MM.1S (cell line): Measurements from ENCODE around the gene PRAMEF14.
"Not testable (repeated sequence)": the region's sequence is repeated elsewhere in the genome, so short reads cannot be mapped to it uniquely, and the experiment has no call there.

ENCODE experiments used
- DNase-seq: peaks from one replicate; pipeline ENCODE4 v3.0.0-alpha.2; 2015
- H2AFZ ChIP-seq: fragments of 300-600 bp; sonication (generic); 2 replicates; pipeline ENCODE4 v1.6.0; 2016; ENCODE audit warnings: antibody characterized with exemption, low read length
- H3F3A ChIP-seq: fragments of 300-600 bp; sonication (generic); 2 replicates; pipeline ENCODE4 v1.6.1; 2016; ENCODE audit warnings: mild to moderate bottlenecking, antibody characterized with exemption, low read length, moderate library complexity, mixed read lengths; ENCODE audit not compliant: insufficient read depth
- H3K27ac ChIP-seq: fragments of 300-600 bp; sonication (generic); 2 replicates; pipeline ENCODE4 v1.5.1; 2016; ENCODE audit warnings: mild to moderate bottlenecking, low read length
- H3K27me3 ChIP-seq: fragments of 300-600 bp; sonication (generic); replicated peaks from 2 replicates; pipeline ENCODE4 v1.6.0; 2016; ENCODE audit warnings: low read length; ENCODE audit not compliant: insufficient read depth
- H3K36me3 ChIP-seq: fragments of 300-600 bp; sonication (generic); replicated peaks from 2 replicates; pipeline ENCODE4 v1.6.1; 2016; ENCODE audit warnings: mild to moderate bottlenecking, low read length, mixed read lengths; ENCODE audit not compliant: insufficient read depth
- H3K4me1 ChIP-seq: fragments of 300-600 bp; sonication (generic); 2 replicates; pipeline ENCODE4 v1.6.1; 2016; ENCODE audit warnings: low read length, mixed read lengths
- H3K4me2 ChIP-seq: fragments of 300-600 bp; sonication (generic); 2 replicates; pipeline ENCODE4 v1.6.0; 2016; ENCODE audit warnings: low read depth, low read length
- H3K4me3 ChIP-seq: fragments of 300-600 bp; sonication (generic); 2 replicates; pipeline ENCODE4 v1.5.1; 2016; ENCODE audit warnings: low read length, mixed read lengths
- H3K79me2 ChIP-seq: fragments of 300-600 bp; sonication (generic); 2 replicates; pipeline ENCODE4 v1.6.1; 2016; ENCODE audit warnings: mixed run types, low read length, mixed read lengths
- H3K9ac ChIP-seq: fragments of 300-600 bp; sonication (generic); 2 replicates; pipeline ENCODE4 v1.6.1; 2016; ENCODE audit warnings: low read length, mixed read lengths
- H3K9me2 ChIP-seq: fragments of 300-600 bp; sonication (generic); replicated peaks from 2 replicates; pipeline ENCODE4 v1.6.1; 2016; ENCODE audit warnings: mild to moderate bottlenecking, low read length, mixed read lengths; ENCODE audit not compliant: insufficient read depth
- H3K9me3 ChIP-seq: fragments of 300-600 bp; sonication (generic); replicated peaks from 2 replicates; pipeline ENCODE4 v1.6.1; 2016; ENCODE audit warnings: mild to moderate bottlenecking, low read length, mixed read lengths; ENCODE audit not compliant: insufficient read depth
- H4K20me1 ChIP-seq: fragments of 300-600 bp; sonication (generic); 2 replicates; pipeline ENCODE4 v1.6.1; 2016; ENCODE audit warnings: mild to moderate bottlenecking, low read length, moderate library complexity, mixed read lengths; ENCODE audit not compliant: insufficient read depth

The PRAMEF14 gene

DNA sequence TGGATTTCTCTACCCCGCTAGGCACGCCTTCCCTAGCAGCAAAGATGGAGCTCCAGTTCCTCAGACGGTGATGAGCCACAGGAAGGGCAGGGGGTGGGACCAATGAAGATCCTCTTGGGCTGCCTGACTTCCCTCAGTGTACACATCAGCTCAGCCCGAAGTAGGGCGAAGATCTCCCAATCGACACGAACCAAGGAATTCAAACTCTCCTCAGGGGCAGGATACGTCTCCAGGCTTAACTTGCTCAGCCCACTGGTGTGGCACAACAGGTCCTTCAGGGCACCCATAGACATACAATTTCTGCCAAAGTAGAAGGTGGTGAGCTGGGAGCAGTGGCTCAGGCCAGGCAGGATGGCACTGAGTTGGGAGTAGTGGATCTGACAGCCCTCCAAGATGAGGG is 4.4 kb downstream of the PRAMEF14 start:
- not testable (repeated sequence) for H3K4me3 ChIP-seq, H3K27me3 ChIP-seq, H3K9me3 ChIP-seq, H2AFZ ChIP-seq, H3K79me2 ChIP-seq, H3F3A ChIP-seq, H3K4me1 ChIP-seq, H3K27ac ChIP-seq, H3K9me2 ChIP-seq, H3K9ac ChIP-seq, H3K36me3 ChIP-seq, H3K4me2 ChIP-seq, H4K20me1 ChIP-seq, DNase-seq

DNA sequence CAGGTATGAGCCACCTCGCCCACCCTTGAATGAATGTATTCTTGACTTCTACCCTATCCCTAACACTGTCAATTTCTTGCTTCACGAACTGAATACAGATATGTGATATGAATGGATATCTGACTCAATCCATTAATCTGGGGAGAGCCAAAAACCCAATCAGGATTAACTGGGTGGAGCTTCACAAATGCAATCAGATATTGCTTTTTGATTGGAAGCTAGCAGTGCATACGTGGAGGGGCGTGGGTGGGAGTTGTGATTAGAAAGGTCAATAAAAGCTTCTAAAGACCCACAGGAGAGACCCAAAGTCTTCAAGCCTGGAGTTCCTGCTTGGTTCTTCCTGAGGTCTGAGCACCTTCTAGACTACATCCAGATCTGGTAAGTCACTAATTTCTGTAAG is 31.7 kb downstream of the PRAMEF14 start, which contains the start of gene PRAMEF15:
Gene PRAMEF15, plus strand, starts transcription at position 301 of the 400 bp plus-strand sequence. CDS start 2,827 bp downstream, outside the sequence.
- not testable (repeated sequence) for H3K9me2 ChIP-seq, H3K9ac ChIP-seq, H3F3A ChIP-seq, H3K79me2 ChIP-seq, H3K4me3 ChIP-seq, H2AFZ ChIP-seq, H3K36me3 ChIP-seq, H3K27ac ChIP-seq, DNase-seq, H3K9me3 ChIP-seq, H3K4me2 ChIP-seq, H3K4me1 ChIP-seq, H3K27me3 ChIP-seq, H4K20me1 ChIP-seq

DNA sequence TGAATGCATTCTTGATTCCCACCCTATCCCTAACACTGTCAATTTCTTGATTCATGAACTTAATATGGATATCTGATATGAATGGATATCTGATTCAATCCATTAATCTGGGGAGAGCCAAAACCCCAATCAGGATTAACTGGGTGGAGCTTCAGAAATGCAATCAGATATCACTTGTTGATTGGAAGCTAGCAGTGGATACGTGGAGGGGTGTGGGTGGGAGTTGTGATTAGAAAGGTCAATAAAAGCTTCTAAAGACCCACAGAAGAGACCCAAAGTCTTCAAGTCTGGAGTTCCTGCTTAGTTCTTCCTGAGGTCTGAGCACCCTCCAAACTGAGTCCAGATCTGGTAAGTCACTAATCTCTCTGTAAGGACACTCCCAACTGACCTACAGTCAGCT is 43.7 kb downstream of the PRAMEF14 start, which contains the start of gene PRAMEF33:
Gene PRAMEF33, plus strand, starts transcription at position 301 of the 400 bp plus-strand sequence. CDS start 2,416 bp downstream, outside the sequence.
- H4K20me1 ChIP-seq, H3K9me2 ChIP-seq, H3K79me2 ChIP-seq, H3K36me3 ChIP-seq, H3F3A ChIP-seq, H3K4me2 ChIP-seq, H3K9ac ChIP-seq, H3K27me3 ChIP-seq, H3K4me3 ChIP-seq, H3K4me1 ChIP-seq, H3K9me3 ChIP-seq, DNase-seq, H3K27ac ChIP-seq, H2AFZ ChIP-seq: not testable (repeated sequence)

DNA sequence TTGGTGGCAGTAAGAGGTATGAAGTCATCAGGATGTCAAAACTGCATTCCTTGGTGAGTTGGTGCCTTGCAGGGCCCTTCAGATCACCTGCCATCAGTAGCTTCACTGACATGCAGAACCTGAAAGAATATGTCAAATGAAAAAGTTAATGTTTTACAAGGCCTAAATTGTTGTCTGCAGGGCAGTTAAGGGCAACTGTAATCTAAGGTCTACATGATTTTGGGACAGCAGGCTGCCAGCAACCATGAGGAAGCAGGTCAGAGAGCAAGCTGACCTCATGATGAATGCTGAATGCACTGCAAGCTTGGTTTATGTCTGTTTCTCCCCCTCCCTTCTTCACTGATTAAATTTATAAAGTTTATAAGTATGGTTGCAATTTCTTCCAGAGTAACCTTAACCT is 44.7 kb downstream of the PRAMEF14 start:
- H3K4me1 ChIP-seq, H3K36me3 ChIP-seq, H3K9me2 ChIP-seq, DNase-seq, H3F3A ChIP-seq, H4K20me1 ChIP-seq, H3K4me3 ChIP-seq, H3K9me3 ChIP-seq, H3K9ac ChIP-seq, H3K27me3 ChIP-seq, H3K27ac ChIP-seq, H2AFZ ChIP-seq, H3K4me2 ChIP-seq, H3K79me2 ChIP-seq: not testable (repeated sequence)

DNA sequence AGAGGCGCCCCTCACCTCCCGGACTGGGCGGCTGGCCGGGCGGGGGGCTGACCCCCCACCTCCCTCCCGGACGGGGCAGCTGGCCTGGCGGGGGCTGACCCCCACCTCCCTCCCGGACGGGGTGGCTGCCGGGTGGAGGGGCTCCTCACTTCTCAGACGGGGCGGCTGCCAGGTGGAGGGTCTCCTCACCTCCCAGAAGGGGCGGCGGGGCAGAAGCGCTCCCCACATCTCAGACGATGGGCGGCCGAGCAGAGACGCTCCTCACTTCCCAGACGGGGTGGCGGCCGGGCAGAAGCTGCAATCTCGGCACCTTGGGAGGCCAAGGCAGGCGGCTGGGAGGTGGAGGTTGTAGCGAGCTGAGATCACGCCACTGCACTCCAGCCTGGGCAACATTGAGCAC is 48.2 kb downstream of the PRAMEF14 start:
- not testable (repeated sequence) for H3K9me3 ChIP-seq, H3K4me1 ChIP-seq, H3K9me2 ChIP-seq, H3K79me2 ChIP-seq, H3K27ac ChIP-seq, H4K20me1 ChIP-seq, H3K4me3 ChIP-seq, H3K9ac ChIP-seq, H3K4me2 ChIP-seq, H2AFZ ChIP-seq, H3F3A ChIP-seq, DNase-seq, H3K27me3 ChIP-seq, H3K36me3 ChIP-seq

DNA sequence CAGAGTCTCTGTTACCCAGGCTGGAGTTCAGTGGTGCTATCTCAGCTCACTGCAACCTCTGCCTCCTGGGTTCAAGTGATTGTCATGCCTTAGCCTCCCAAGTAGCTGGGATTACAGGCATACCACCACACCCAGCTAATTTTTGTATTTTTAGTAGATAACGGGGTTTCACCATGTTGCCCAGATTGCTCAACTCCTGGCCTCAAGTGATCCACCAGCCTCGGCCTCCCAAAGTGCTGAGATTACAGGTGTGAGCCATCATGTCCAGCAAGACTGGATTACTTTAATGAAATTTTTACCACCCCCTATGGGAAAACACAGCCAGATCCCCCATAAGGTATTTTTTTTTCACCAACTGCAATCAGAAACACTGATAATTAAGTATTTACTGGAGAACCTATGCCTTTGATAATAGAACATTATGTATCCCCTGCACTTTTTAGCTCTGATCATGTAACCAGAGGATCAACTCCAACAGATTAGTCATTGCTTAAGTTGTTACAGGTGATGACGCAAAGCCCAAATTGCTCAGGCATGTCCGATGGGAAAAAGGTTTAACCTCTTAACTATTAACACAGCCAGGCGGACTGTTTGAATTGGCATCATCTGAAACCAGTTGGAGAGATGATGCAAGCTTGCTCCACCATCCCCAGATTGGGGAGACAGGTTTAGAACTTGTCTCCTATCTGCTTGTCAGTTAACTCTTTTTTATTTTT is 49.6 kb downstream of the PRAMEF14 start:
- H3K4me1 ChIP-seq, DNase-seq, H4K20me1 ChIP-seq, H3F3A ChIP-seq, H3K27ac ChIP-seq, H2AFZ ChIP-seq, H3K4me3 ChIP-seq, H3K9me2 ChIP-seq, H3K79me2 ChIP-seq, H3K27me3 ChIP-seq, H3K4me2 ChIP-seq, H3K9ac ChIP-seq, H3K36me3 ChIP-seq, H3K9me3 ChIP-seq: not testable (repeated sequence)
